HG03354 (cell line): ENCODE measurements around the gene RELA.
"Not testable (repeated sequence)": the region's sequence is repeated elsewhere in the genome, so short reads cannot be mapped to it uniquely, and the experiment has no call there.

Experiments
- ATAC-seq: cut with Tn5 transposase; IDR thresholded peaks from one replicate; pipeline ENCODE4 v1.9.1; 2021; ENCODE audit warnings: mild to moderate bottlenecking; ENCODE audit not compliant: unreplicated experiment, poor library complexity, severe bottlenecking

RELA gene

DNA sequence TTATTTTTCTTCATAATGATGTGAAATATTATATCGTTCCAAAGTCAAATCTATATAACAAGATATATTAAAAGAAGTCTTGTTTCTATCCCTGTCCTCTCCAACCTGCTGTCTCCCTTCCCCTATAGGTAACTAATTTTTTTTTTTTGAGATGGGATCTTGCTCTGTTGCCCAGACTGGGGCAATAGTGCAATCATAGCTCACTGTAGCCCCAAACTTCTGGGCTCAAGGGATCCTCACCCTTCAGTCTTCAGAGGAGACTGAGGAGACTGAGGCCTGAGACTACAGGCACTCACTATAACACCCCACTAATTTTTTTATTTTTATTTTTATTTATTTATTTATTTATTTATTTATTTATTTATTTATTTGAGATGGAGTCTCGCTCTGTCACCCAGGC lies 10.3 kb upstream of the RELA start:
- ATAC-seq = no peak

DNA sequence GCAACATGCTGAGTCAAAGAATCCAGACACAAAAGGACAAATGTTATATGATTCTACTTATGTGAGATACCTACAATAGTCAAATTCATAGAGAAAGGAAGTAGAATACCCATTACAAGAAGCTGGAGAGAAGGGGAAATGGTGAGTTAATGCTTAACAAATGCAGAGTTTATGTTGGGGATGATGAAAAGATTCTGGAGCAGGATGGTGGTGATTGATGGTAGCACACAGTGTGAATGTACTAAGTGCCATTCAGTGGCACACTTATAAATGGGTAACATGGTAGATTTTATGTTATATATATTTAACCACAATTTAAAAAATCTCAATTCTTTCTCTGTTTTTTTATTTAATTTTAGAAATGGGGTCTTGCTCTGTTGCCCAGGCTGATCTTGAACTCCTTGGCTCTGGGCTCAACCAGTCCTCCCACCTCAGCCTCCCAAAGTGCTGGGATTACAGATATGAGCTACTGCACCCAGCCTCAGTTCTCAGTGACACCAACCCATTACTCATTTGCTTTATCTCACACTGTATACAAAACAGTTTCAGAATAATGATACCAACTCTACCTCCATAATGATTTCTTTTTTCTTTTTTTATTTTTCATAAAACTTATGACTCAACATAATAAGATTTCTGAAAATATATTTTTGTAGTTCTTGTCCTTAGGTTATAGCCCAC lies 9.6 kb upstream of the RELA start:
- no peak for ATAC-seq

DNA sequence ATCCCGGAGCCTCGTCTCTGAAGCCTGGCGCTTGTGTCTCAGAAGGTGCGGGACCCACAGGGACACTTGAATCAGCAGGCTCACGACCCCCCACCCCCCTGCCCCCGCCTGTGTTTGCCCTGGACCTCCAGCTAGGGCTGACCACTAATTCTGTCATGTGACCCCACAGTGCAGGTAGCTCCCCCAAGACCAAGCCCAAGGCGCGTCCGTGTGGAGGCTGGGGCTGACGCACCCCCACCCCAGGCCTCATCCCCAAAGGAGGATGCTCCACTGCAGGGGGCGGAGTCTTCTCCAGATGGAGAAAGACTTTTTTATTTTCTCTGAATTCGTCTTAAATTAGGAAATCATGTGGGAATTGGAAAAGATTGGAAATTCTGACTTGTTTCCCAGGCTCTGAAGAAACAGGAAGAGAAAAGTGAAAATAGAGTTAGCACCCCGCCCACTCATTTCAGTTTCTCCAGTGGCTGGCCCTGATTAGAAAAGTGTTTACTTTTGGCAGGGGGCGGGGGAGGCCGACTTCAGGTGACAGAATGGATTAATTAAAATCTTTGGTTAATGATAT lies 1.0 kb upstream of the RELA start:
- ATAC-seq = peak; percentile 24

DNA sequence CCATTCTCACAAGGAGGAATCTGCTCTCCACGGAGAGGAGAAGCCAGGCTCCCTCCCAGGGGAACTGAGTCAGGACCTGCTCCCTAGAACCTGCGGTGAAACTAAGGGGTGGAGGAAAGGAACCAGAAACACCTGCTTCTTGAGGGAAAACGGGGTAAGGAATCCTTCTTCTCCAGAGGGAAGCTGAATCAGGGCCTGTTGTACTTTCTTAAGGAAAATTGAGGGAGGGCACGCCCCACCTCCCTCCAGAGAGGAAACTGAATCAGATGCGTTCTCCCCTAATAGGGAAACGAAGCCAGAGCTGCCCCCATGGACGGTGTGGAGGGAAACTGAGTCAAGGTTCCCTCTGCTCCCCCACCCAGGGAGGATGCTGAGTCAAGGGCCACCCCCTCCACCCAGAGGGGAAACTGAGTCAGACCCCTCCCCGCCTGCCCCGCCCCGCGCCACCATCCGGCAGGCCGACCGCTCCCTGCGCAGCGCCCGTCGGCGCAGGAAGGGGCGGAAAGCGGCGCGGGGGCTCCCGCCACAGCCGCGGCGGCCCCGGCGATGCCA lies 393 bp downstream of the RELA start:
- ATAC-seq = no peak

DNA sequence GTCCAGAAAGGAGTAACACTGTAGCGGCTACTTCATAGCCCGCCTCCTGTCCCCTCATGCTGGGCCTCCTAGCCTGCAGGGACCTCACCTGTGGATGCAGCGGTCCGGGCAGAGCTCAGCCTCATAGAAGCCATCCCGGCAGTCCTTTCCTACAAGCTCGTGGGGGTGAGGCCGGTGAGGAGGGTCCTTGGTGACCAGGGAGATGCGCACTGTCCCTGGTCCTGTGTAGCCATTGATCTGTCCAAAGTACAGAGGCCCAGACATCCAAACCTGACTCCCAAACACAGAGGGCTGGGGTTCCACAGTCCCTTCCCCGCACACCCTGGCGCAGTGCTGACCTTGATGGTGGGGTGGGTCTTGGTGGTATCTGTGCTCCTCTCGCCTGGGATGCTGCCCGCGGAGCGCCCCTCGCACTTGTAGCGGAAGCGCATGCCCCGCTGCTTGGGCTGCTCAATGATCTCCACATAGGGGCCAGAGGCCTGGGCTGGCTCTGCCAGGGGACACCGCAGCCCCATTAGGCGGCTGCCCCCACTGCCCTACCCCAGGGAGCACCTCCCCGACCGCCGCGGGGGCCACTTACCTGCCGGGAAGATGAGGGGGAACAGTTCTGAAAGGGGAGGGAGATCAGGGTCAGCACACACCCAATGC lies 993 bp downstream of the RELA start:
- no peak for ATAC-seq

DNA sequence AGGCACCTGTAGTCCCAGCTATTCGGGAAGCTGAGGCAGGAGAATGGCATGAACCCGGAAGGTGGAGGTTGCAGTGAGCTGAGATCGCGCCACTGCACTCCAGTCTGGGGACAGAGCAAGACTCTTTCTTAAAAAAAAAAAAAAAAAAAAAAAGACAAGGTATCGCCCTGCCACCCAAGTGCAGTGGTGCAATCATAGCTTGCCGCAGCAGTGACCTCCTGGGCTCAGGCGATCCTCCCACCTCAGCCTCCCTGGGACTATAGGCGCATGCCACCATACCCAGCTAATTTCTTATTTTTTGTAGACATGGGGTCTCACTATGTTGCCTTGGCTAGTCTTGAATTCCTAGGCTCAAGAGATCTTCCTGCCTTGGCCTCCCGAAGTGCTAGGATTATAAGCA lies 1.8 kb downstream of the RELA start:
- not testable (repeated sequence) for ATAC-seq

DNA sequence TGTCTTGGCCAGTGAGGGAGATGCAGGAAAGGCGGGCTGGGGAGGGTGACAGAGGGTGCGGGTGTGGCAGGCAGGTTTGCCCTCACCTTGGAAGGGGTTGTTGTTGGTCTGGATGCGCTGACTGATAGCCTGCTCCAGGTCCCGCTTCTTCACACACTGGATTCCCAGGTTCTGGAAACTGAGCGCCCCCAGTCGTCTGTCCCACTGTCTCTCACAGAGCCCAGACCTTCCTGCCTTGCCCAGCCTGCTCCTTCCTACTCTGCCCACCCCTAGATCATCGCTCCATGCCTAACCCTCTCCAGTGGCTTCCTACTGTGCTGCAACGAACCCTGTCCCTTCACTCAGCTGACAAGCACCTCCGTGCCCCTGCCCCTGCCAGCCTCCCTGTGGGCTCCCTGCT lies 2.7 kb downstream of the RELA start:
- ATAC-seq = no peak

DNA sequence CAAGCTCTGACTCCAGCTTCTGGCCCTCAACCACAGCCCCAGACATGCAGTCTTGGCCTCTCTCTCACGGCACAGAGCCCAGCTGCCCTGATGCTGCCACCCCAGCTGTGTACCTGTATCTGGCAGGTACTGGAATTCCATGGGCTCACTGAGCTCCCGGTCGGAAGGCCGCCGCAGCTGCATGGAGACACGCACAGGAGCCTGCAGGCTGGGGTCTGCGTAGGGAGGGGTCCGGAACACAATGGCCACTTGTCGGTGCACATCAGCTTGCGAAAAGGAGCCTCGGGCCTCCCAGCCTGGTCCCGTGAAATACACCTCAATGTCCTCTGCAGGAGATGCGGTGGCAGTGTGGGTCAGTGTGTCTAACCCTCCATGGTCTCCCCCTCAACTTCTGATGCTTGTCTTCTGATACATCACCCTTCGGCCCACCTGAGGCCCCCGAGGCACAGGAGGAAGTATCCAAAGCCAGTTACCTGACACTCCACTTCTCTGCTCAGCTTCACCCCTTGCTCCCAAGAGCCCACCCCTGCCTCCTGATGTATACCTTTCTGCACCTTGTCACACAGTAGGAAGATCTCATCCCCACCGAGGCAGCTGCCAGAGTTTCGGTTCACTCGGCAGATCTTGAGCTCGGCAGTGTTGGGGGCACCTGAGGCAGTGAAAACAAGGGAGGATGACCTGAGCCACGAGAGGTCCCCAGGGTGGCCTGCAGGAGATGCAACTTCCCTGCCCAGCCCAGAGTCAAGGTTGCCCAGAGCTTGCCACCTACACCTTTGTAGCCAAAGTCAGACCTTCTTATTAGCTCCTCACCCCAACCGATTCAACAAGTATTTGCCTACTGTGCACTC lies 4.3 kb downstream of the RELA start:
- no peak for ATAC-seq

DNA sequence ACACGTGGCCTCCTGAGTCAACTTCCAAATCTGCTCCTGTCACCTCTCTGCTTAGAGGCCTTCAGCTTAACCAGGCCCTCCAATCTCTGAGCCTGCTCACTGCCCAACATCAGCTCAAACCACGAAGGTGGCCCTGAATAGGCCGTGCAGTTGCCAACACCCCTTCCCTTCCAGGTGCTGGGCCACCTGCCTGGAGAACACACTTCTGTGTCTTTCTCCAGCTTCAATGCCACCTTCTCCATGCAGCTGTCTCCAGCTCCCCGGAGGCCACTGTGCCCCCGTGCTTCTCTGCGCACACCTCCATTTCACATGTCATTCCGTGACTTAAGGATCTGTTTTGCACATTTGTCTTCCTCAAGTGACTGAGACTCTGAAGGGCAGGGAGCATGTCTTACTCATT lies 5.3 kb downstream of the RELA start:
- ATAC-seq = no peak

DNA sequence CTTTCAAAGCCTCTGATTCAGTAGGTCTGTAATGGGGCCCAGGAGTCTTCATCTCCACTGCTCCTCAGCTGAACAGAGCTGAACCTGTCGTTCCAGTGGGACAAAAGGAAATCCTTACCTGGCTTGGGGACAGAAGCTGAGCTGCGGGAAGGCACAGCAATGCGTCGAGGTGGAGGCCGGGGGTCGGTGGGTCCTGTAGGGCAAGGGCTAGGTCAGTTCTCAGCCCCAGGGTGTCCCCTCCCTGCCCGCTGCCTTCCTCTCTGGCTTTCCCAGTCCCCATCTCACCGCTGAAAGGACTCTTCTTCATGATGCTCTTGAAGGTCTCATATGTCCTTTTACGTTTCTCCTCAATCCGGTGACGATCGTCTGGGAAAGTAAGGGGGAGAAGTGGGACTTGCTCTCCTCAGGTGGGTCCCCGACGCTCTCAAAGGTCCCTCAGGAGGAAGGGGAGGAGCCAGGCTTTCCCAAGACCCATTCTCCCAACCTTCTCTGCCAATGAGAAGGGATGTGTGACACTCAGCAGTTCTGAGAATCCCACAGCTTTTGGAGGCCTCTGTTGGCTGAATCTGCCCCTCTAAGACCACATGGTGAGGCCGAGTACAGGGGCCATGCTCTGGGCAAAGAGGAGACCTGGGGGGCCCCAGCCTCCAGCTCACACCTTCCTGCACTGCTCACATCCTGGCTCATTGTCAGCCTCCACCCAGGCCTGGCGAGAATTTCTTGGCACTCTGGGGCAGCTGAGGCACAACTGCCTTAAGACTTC lies 7.0 kb downstream of the RELA start:
- no peak for ATAC-seq

DNA sequence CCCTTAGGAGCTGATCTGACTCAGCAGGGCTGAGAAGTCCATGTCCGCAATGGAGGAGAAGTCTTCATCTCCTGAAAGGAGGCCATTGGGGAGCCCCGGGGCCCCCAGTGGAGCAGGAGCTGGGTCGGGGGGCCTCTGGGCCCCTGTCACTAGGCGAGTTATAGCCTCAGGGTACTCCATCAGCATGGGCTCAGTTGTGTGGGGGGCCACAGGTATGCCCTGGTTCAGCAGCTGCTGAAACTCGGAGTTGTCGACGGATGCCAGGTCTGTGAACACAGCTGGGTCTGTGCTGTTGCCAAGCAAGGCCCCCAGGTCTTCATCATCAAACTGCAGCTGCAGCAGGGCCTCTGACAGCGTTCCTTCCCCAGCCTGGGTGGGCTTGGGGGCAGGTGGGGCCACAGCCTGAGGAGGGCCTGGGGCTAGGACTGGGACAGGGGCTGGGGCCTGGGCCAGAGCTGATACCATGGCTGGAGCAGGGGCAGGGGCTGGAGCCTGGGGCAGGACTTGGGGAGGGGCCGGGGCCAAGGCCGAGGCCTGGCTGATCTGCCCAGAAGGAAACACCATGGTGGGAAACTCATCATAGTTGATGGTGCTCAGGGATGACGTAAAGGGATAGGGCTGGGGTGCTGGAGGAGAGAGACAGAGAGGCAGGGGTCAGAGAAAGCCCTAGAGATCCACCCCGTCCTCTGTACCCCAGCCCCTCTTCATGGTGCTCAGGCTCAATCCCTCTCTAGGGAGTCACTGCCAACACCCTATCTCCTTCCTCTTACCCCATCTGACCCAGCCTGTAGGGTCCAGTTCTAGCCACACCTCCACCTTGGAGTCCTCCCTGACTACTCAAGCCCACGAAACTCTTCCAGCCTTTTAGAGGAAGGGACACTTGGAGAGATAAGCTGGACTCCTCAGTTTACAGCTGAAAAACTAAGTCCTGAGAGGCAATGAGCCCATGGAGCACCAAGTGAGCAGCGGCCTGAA lies 8.1 kb downstream of the RELA start:
- no peak for ATAC-seq

DNA sequence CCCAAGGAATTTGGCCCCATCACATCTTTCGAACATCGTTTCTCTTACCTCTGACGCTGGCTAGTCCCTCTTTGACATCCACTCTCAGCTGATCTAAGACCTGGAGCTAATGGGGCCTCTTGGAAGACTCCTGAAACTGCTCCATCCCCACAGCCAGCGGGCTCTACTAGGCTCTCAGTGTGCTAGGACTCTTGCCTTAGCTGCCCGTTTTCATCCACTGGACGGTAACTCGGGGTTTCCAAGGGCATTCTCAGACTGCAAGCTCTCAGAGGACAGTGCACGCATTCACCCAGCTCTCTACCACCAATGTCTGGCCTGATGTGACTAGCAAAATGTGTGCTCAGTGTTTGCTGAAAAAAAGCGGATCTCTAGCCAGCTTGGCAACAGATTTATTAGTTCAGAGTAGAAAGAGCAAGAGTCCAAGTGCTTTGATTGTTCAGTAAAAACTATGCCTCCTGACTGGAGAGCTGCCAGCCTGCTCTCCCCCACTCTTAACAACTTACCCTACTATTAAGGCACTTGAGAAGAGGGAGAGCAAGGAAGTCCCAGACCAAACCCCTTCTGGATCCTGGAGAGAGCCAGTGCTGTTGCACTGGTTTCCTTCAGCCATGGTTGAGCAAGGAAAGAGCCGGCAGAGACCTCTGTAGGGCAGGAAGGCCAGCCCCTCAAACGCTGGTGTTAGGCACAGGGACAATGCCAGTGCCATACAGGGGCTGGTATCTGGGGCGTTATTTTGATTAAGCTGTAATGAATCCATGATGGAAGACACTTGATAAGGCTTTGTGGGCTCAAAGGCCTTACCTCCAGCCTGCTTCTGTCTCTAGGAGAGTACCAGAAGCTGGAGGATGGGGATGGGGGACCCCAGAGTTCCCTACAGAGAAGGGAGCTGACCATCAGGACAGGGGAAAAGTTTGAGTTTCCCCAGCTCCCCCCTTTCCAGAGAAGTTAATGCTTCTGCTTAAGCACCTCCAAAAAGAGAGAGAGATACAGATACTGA lies 9.2 kb downstream of the RELA start:
- no peak for ATAC-seq

DNA sequence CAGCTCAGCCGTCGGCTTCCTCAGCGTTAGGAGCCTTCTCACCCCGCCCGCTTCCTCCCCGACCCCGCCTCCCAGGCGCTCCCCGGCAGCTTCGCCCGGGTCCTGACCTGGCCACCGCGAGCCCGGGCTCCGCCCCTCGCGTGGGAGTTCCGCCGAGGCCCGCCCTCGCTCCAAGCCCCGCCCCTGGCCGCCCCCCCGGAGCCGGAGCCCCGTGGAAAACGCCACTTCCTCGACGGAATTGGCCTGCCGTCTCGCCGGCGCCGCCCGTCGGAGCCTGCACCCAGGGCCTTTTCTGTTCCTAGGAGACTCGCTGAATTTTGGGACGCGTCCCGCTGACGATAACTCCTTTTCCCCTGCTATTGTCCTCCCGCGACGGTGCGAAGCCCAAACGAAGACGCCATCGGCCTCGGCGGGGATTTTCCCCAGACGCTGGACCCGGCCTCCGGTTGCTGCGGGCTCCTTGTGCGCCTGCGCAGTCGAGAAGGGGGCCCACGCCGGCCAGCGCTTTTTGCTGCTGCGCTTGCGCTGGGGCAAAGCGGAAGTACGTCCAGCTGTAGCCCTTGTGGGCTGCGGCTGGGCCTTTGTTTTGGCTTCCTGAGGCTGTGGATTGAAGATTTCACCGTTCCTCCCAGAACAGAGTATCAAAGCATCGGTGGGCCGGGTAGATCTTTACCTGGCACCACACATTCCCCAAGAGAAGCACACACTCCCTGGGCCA lies 10.0 kb downstream of the RELA start:
- peak; percentile 73 for ATAC-seq

DNA sequence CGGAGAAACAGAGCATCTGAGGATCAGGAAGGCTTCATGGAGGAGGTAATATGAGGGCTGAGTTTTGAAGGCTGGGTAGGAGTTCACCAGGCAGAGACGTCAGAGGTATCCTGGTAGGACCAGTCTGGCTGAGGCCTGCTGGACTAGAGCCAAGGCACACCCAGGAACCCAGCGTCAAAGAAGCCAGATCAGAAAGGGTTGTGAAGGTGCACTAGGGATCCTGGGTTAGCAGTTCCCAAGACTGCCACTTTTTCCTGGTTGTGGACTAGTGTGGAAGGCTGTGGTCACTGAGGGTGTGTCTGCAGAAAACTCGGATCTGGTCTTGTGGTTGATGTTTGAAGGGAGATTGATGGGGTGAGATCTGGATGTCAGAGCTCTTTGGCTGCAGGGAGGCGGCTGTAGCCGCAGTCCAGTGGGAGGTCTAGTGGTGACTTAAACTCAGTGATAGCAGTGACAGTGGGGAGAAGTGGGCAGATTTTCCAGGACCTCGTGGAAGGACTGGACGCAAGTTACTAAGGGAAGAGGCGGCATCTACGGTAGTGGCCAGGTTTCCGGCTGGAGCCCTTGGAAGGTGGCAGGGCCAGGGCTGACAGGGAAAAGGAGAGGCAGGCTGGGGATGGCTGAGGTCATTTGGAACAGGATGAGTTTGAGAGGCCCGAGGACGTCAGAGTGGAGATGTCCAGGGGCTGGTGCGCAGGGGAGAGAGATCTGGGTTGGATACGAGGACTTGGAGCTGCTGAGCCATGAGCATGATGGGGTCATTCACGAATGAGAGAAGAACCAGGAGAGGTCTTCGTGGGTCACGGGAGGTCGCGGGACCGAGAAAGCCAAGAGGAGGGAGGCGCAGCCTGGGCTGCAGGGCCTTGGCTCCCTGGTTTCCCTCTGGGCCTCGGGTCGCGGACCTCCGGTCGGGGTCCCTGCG lies 10.9 kb downstream of the RELA start:
- ATAC-seq = peak; percentile 6

DNA sequence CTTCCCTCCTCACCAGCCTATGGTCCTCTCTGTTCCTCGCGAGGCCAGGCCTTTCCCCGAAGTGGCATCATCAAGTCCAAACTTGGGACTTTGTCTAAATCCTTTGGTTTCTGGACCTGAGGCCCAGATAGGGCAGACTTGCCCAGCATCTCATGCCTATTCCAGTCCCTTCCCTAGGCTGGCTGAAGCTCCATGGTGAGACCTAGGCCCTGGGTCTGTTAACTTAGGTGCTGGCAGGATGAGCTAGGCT lies 11.5 kb downstream of the RELA start:
- ATAC-seq = no peak
